Fibroblast of villous mesenchyme (primary cell): ENCODE results near the gene CATSPER1. TPM values are rescaled to one million over a fixed set of nuclear protein-coding genes. Genes with fewer than 3 reads are reported as not detected.

Experiments used
- DNase-seq: peaks from one replicate; pipeline ENCODE4 v3.0.0-alpha.2; 2010; ENCODE audit warnings: low read depth
- H3K4me3 ChIP-seq: 2 replicates; pipeline ENCODE4 v1.5.1; 2011; ENCODE audit warnings: low read depth, mild to moderate bottlenecking, low read length
- CTCF ChIP-seq: IDR thresholded peaks from 2 replicates; pipeline ENCODE4 v1.5.1; 2012; ENCODE audit warnings: low read depth, mild to moderate bottlenecking, low read length; ENCODE audit not compliant: insufficient read depth
- total RNA-seq: library from RNA; depleted of rRNA; stranded (reverse); fragments of >200 nt; gene quantifications from 2 replicates; pipeline ENCODE4 v1.2.3, GENCODE V29; 2012

Gene CATSPER1
- total RNA-seq, 1 donor, result 0.43 TPM

- no peak overlapping the region for H3K4me3 ChIP-seq
- TF ChIP-seq CTCF, result no peak
Observed at GRCh38 chr11:66020618-66021357, 5.5 kb downstream of the CATSPER1 start.

DNA sequence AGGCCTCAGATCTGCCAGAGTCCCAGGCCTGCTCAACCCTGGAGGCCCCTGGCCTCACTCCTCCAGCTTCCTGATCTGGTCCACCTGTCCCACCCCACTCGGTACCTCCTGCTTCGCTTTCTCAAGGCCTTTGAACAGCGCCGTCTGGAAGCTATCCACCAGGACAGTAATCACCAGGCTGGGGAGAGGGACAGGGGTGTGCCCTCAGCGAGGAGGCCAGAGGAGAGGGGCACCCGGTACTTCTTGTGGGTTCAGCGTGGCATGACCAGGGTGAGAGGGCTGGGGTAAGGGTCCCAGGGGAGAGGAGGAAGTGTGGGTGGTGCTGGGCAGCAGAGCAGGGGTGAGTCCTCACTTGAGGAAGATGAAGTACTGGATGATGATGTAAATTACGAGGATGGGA, 6.1 kb downstream of the CATSPER1 start:
- no peak for DNase-seq
- TF ChIP-seq CTCF, result no peak
- no peak overlapping the region for H3K4me3 ChIP-seq

More at GRCh38 chr11:66020618-66021357, 5.5 kb downstream of the CATSPER1 start:
- DNase-seq, result peak; percentile 76

GRCh38 chr11:66017321-66017720, 9.0 kb downstream of the CATSPER1 start:
- no peak for DNase-seq
- TF ChIP-seq CTCF, result no peak
- H3K4me3 ChIP-seq, result no peak overlapping the region

- no peak for TF ChIP-seq CTCF
- no peak overlapping the region for H3K4me3 ChIP-seq
- DNase-seq, result no peak
Observed at GRCh38 chr11:66016793-66017177, 9.5 kb downstream of the CATSPER1 start.

- no peak overlapping the region for H3K4me3 ChIP-seq
- TF ChIP-seq CTCF, result no peak
- no peak for DNase-seq
Observed at GRCh38 chr11:66015936-66016792, 10.1 kb downstream of the CATSPER1 start.

DNA sequence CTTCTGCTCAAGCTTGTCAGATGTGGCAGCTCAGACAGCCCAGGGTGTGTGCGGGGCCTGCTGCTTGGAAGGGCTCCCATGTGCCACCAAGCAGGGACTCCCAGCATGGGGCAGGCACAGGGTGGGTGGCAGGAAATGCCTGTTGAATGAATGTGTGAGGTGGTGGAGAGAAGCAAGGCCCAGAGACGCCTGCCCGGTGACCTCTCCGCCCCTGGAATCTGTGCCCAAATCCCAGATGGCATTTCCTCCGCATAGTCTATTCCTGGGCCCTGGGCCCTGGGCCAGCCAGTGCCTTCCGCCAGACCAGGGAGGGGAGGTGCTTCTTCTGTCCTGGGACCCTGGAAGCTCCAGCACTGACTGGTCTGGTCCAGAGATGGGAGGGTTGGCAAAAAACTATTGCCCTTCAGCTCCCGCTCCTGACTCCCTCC, 10.8 kb downstream of the CATSPER1 start:
- no peak overlapping the region for H3K4me3 ChIP-seq
- peak; percentile 12 for DNase-seq
- no peak for TF ChIP-seq CTCF
